NT2/D1 (cell line): ENCODE results near the gene AAMP.

Experiments used
- SUZ12 ChIP-seq: IDR thresholded peaks from 2 replicates; pipeline ENCODE4 v1.6.1; 2011; ENCODE audit not compliant: insufficient read length, insufficient read depth; ENCODE audit errors: extremely low read depth
- YY1 ChIP-seq: IDR thresholded peaks from 2 replicates; pipeline ENCODE4 v1.6.1; 2011; ENCODE audit not compliant: insufficient read length, insufficient read depth
- ZNF274 ChIP-seq: IDR thresholded peaks from 2 replicates; pipeline ENCODE4 v1.6.1; 2011; ENCODE audit warnings: mild to moderate bottlenecking, low read depth, low read length

GRCh38 chr2:218290316-218291261 lies 20.7 kb upstream of the AAMP start:
- TF ChIP-seq YY1 (no peak), ZNF274 (no peak), SUZ12 (no peak)
